ENCODE data around the gene FAM149B1. TPM values are rescaled to one million over a fixed set of nuclear protein-coding genes. Genes with fewer than 3 reads are reported as not detected.
A peak's percentile ranks its signal among the peaks of the same experiment; 100 is the strongest.

The FAM149B1 gene
- total RNA-seq, 1 donor from 2014 or later, result 29.8 TPM

DNA sequence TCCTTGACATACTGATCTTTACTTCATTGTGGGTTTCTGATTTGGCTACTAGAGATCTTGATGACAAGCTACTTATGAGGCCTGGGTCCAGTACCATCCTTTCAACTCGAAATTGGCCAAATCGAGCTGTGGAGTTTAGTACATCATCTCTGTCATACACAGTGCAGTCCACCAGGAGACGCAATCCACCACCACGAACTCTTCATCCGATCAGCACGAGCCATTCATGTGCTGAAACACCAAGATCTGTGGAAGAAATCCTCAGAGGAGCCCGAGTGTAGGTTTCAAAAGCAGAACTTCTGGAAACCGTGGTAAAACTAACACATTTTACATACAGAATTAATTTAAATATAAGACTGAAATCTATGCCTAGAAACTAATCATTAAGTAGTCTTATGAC, 65.0 kb downstream of the FAM149B1 start:
- H3K36me3 Mint-ChIP-seq, result peaks cover 10% of the 10 kb centered on the region
- no peak for DNase-seq (ENCODE audit: extremely low spot score, unreplicated experiment)
- no peak overlapping the region for H3K27ac Mint-ChIP-seq
- H3K27me3 Mint-ChIP-seq, result no peaks in the 10 kb centered on the region
- H3K4me3 Mint-ChIP-seq, result no peak overlapping the region
- TF ChIP-seq, protein P1, sequence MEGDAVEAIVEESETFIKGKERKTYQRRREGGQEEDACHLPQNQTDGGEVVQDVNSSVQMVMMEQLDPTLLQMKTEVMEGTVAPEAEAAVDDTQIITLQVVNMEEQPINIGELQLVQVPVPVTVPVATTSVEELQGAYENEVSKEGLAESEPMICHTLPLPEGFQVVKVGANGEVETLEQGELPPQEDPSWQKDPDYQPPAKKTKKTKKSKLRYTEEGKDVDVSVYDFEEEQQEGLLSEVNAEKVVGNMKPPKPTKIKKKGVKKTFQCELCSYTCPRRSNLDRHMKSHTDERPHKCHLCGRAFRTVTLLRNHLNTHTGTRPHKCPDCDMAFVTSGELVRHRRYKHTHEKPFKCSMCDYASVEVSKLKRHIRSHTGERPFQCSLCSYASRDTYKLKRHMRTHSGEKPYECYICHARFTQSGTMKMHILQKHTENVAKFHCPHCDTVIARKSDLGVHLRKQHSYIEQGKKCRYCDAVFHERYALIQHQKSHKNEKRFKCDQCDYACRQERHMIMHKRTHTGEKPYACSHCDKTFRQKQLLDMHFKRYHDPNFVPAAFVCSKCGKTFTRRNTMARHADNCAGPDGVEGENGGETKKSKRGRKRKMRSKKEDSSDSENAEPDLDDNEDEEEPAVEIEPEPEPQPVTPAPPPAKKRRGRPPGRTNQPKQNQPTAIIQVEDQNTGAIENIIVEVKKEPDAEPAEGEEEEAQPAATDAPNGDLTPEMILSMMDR (conservative IDR thresholded peaks at IDR 0.05), result peak; percentile 56
- H3K9me3 Mint-ChIP-seq, result no peaks in the 10 kb centered on the region
- H3K4me1 Mint-ChIP-seq (ENCODE audit: unreplicated experiment), result no peaks in the 10 kb centered on the region

DNA sequence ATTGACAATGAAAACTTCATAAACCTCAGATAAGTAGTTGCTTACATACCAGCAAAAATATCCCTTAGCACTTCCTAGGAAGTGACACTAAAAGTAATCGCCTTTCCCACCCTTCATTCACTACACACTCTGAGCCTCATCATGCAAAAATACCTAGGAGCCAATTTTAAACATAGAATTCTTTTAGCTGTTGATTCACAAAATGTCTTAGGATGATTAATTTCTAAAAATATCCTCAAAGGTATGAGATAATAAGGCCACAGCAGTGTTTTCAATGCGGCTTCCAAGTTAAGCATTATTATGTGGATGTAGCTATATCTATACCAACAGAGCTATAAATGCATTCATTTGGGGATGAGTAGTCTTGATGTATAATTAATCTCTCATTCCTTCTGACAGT, 66.0 kb downstream of the FAM149B1 start:
- peaks cover 10% of the 10 kb centered on the region for H3K36me3 Mint-ChIP-seq
- no peak overlapping the region for H3K4me3 Mint-ChIP-seq
- no peaks in the 10 kb centered on the region for H3K27me3 Mint-ChIP-seq
- H3K4me1 Mint-ChIP-seq (ENCODE audit: unreplicated experiment), result no peaks in the 10 kb centered on the region
- TF ChIP-seq, protein P1 (conservative IDR thresholded peaks at IDR 0.05), result no peak
- H3K27ac Mint-ChIP-seq, result no peak overlapping the region
- no peak for DNase-seq (ENCODE audit: extremely low spot score, unreplicated experiment)
- H3K9me3 Mint-ChIP-seq, result no peaks in the 10 kb centered on the region

DNA sequence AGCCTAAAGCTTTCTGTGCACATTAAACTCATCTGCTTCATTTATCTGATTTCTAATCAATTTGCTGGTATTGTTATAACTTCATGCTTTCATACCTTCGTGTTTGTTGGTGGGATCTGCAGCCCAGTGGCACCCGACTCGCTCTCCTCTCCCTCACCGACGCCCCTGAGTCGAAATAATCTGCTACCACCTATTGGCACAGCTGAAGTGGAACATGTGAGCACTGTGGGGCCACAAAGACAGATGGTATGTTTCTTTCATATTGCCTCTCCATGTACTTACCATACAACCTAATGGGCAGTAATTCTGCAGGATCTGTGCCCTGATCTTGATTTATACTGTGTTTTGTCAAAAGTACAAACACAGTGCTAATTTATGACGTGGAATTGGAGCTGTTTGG, 66.8 kb downstream of the FAM149B1 start:
- H3K36me3 Mint-ChIP-seq, result peaks cover 10% of the 10 kb centered on the region
- no peak overlapping the region for H3K4me3 Mint-ChIP-seq
- TF ChIP-seq, protein P1 (conservative IDR thresholded peaks at IDR 0.05), result no peak
- H3K4me1 Mint-ChIP-seq (ENCODE audit: unreplicated experiment), result no peaks in the 10 kb centered on the region
- H3K27ac Mint-ChIP-seq, result no peak overlapping the region
- no peaks in the 10 kb centered on the region for H3K9me3 Mint-ChIP-seq
- no peaks in the 10 kb centered on the region for H3K27me3 Mint-ChIP-seq
- DNase-seq (ENCODE audit: extremely low spot score, unreplicated experiment), result no peak

DNA sequence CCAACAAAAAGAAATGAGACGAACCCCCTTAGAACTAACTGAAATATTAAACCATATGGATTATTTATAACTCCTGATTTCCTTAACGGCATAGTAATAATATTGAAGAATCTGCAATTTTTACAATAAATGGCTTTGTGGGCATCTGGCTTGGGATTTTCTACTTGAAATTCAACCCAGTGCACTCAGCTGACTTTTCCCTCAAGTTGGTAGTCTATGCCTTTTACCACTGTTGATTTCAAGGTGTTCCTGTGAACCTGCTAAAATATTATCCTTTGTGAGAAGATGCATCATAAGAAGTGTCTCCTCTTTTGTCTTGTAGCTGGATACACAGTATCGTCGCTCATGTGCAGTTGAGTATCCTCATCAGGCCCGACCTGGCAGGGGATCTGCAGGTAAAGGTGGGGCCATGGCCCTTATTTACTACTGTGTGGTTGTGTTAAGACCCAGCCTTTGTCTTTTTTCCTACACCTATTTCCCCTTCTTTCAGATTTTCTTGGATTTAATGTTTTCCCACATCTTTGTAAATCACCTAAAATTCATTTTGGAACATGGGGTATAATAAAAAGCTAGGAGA, 71.2 kb downstream of the FAM149B1 start:
- no peaks in the 10 kb centered on the region for H3K27me3 Mint-ChIP-seq
- no peak overlapping the region for H3K4me3 Mint-ChIP-seq
- no peak for DNase-seq (ENCODE audit: extremely low spot score, unreplicated experiment)
- no peaks in the 10 kb centered on the region for H3K9me3 Mint-ChIP-seq
- H3K36me3 Mint-ChIP-seq, result peaks cover 10% of the 10 kb centered on the region
- no peak overlapping the region for H3K27ac Mint-ChIP-seq
- TF ChIP-seq, protein P1 (conservative IDR thresholded peaks at IDR 0.05), result no peak
- H3K4me1 Mint-ChIP-seq (ENCODE audit: unreplicated experiment), result no peaks in the 10 kb centered on the region

DNA sequence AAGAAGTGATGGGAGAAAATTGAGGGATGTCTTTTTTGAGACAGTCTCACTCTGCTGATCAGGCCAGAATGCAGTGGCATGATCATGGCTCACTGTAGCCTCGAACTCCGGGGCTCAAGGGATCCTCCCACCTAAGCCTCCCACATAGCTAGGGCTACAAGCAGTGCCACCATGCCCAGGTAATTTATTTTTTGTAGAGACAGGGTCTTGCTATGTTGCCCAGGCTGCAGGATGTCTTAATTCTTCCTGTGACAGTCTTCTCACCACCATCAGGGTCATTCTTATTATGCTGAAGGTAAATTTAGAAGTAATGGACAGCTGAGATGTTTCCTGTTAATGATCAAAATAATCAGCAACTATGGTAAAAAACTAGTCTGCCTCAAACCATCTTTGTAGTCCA, 72.0 kb downstream of the FAM149B1 start:
- Mint-ChIP-seq H3K27ac (peak overlapping the region; percentile 70), H3K27me3 (no peaks in the 10 kb centered on the region), H3K36me3 (peaks cover 16% of the 10 kb centered on the region), H3K4me3 (no peak overlapping the region), H3K9me3 (no peaks in the 10 kb centered on the region), H3K4me1 (ENCODE audit: unreplicated experiment) (peaks cover 6% of the 10 kb centered on the region)
- TF ChIP-seq, protein P1 (conservative IDR thresholded peaks at IDR 0.05), result no peak
- DNase-seq (ENCODE audit: extremely low spot score, unreplicated experiment), result no peak
